ENCODE data around the gene AMBP. TPM values are rescaled to one million over a fixed set of nuclear protein-coding genes. Genes with fewer than 3 reads are reported as not detected.

The AMBP gene
- polyA plus RNA-seq, 1 of the 3 experiments (the other 2 are of a cell fraction), result 0.16 TPM

- no peak for TF ChIP-seq RAD21 (IDR thresholded peaks at IDR 0.05; ENCODE audit: low read length)
- no peak for TF ChIP-seq EP300 (IDR thresholded peaks at IDR 0.05; ENCODE audit: borderline replicate concordance in 1 of 2, low read depth in 1 of 2, low read length in 1 of 2)
- TF ChIP-seq NFIC (IDR thresholded peaks at IDR 0.05; ENCODE audit: borderline replicate concordance), result no peak
- TF ChIP-seq ZBTB33 (IDR thresholded peaks at IDR 0.05; ENCODE audit: borderline replicate concordance, low read depth), result no peak
- TF ChIP-seq TAF1 (IDR thresholded peaks at IDR 0.05; ENCODE audit: borderline replicate concordance, low read depth, low read length), result no peak
These were observed 2.2 kb upstream of the AMBP start (continued) for GRCh38 chr9:114080195-114080772.

- H3K27me3 ChIP-seq (ENCODE audit: insufficient read depth), result peaks cover 7% of the 10 kb centered on the region; the same call in 1 of the 2 replicates
- H3K9me3 ChIP-seq, result no peaks in the 10 kb centered on the region
- H4K20me1 ChIP-seq (ENCODE audit: insufficient read depth), result no peaks in the 10 kb centered on the region
- no peaks in the 10 kb centered on the region for H3K36me3 ChIP-seq (replicated peaks in 1 of 2; ENCODE audit: control insufficient read depth in 1 of 2, insufficient read depth in 2 of 2, low read length in 1 of 2)
- H3K79me2 ChIP-seq (ENCODE audit: insufficient read depth), result no peaks in the 10 kb centered on the region
- POLR2A ChIA-PET, result no interaction called here
- no peak overlapping the region for H2AFZ ChIP-seq (ENCODE audit: low read depth)
- CTCF ChIA-PET, result interaction anchor here (0.6 to 4.2 kb wide), 8 partner anchors 30 to 342 kb away, joined by 3 to 34 read pairs (median 4); no protein-coding TSS in a partner anchor
- no peak overlapping the region for H3K27ac ChIP-seq (ENCODE audit: low read depth in 2 of 2, low read length in 1 of 2)
- H3K4me3 ChIP-seq (ENCODE audit: low read depth in 2 of 2, low read length in 1 of 2), result no peak overlapping the region
- H3F3A ChIP-seq (replicated peaks; ENCODE audit: insufficient read depth), result no peaks in the 10 kb centered on the region
- no peaks in the 10 kb centered on the region; a peak in 1 of 4 replicates for H3K4me1 ChIP-seq (ENCODE audit: control insufficient read depth in 1 of 2, insufficient read depth in 2 of 2, low read depth in 1 of 2, low read length in 1 of 2)
- H3K4me2 ChIP-seq, result no peak overlapping the region
- no peak for DNase-seq
- no peak for TF ChIP-seq CTCF (IDR thresholded peaks at IDR 0.05)
- TF ChIP-seq MXI1 (IDR thresholded peaks at IDR 0.05; ENCODE audit: low read depth, low read length), result no peak
- TF ChIP-seq TEAD4 (IDR thresholded peaks at IDR 0.05; ENCODE audit: borderline replicate concordance, insufficient read depth), result no peak
- TF ChIP-seq USF1 (IDR thresholded peaks at IDR 0.05; ENCODE audit: borderline replicate concordance, low read depth), result no peak
- no peak for TF ChIP-seq GABPA (IDR thresholded peaks at IDR 0.05; ENCODE audit: low read depth)
- no peak for TF ChIP-seq TCF12 (IDR thresholded peaks at IDR 0.05)
- no peak for TF ChIP-seq MEF2A (IDR thresholded peaks at IDR 0.05; ENCODE audit: borderline replicate concordance, low read depth)
- no peak for TF ChIP-seq IRF3 (IDR thresholded peaks at IDR 0.05; ENCODE audit: low read depth, low read length)
- no peak for TF ChIP-seq SMC3 (IDR thresholded peaks at IDR 0.05; ENCODE audit: low read depth, low read length)
- no peak for TF ChIP-seq RAD21 (IDR thresholded peaks at IDR 0.05; ENCODE audit: low read length)
- no peak for TF ChIP-seq ZBTB33 (IDR thresholded peaks at IDR 0.05; ENCODE audit: borderline replicate concordance, low read depth)
- TF ChIP-seq CHD2 (IDR thresholded peaks at IDR 0.05; ENCODE audit: low read length, partially characterized antibody), result no peak
- no peak for TF ChIP-seq FOSL2 (IDR thresholded peaks at IDR 0.05; ENCODE audit: borderline replicate concordance, low read depth)
- no peak for TF ChIP-seq ELF1 (IDR thresholded peaks at IDR 0.05)
- TF ChIP-seq USF2 (IDR thresholded peaks at IDR 0.05; ENCODE audit: borderline replicate concordance, low read depth, low read length), result no peak
- TF ChIP-seq NFIC (IDR thresholded peaks at IDR 0.05; ENCODE audit: borderline replicate concordance), result no peak
- TF ChIP-seq MAX (IDR thresholded peaks at IDR 0.05; ENCODE audit: low read depth), result no peak
- no peak overlapping the region for H3K9ac ChIP-seq
- WGBS (ENCODE audit: low lambda C conversion rate), result 83% methylated on average over 7 of the region's 7 CpGs
- H3K9me2 ChIP-seq, result no peaks in the 10 kb centered on the region
These were observed 669 bp upstream of the AMBP start for GRCh38 chr9:114078781-114079156.
